Measurements from ENCODE around the gene FRMD4B.

- no peak for TF ChIP-seq SUZ12 (IDR thresholded peaks at IDR 0.05; ENCODE audit: unreplicated experiment)
- no peak for TF ChIP-seq MYC (IDR thresholded peaks at IDR 0.05; ENCODE audit: insufficient read depth, insufficient read length, insufficient replicate concordance, low read length, severe bottlenecking)
Observed at GRCh38 chr3:69352305-69353087, 33.4 kb downstream of the FRMD4B start.
